GM18502 (cell line): ENCODE measurements around the gene USPL1.

Experiments used
- ATAC-seq: cut with Tn5 transposase; IDR thresholded peaks from one replicate; pipeline ENCODE4 v1.9.1; 2021; ENCODE audit warnings: mild to moderate bottlenecking; ENCODE audit not compliant: unreplicated experiment, poor library complexity

The USPL1 gene

GRCh38 chr13:30652746-30653386 is 35.1 kb downstream of the USPL1 start:
- ATAC-seq: no peak

- ATAC-seq: no peak
Measured at GRCh38 chr13:30654430-30654829, 36.7 kb downstream of the USPL1 start.

- ATAC-seq: no peak
Measured at GRCh38 chr13:30656178-30656577, 38.5 kb downstream of the USPL1 start.

- ATAC-seq: no peak
Measured at GRCh38 chr13:30659980-30660379, 42.3 kb downstream of the USPL1 start.

- no peak for ATAC-seq
Measured at GRCh38 chr13:30660796-30661195, 43.1 kb downstream of the USPL1 start.

- no peak for ATAC-seq
Measured at GRCh38 chr13:30664689-30665275, 47.1 kb downstream of the USPL1 start.

GRCh38 chr13:30665638-30666037 is 47.9 kb downstream of the USPL1 start:
- no peak for ATAC-seq

GRCh38 chr13:30666113-30666512 is 48.4 kb downstream of the USPL1 start:
- no peak for ATAC-seq

GRCh38 chr13:30667014-30667413 is 49.3 kb downstream of the USPL1 start:
- no peak for ATAC-seq

GRCh38 chr13:30668312-30668711 is 50.6 kb downstream of the USPL1 start:
- ATAC-seq: no peak

- no peak for ATAC-seq
Measured at GRCh38 chr13:30671271-30671815, 53.6 kb downstream of the USPL1 start.

- ATAC-seq: peak; percentile 90
Measured at GRCh38 chr13:30673669-30674521, 56.2 kb downstream of the USPL1 start.

GRCh38 chr13:30675717-30676116 is 58.0 kb downstream of the USPL1 start:
- no peak for ATAC-seq

- ATAC-seq: no peak
Measured at GRCh38 chr13:30676672-30677071, 59.0 kb downstream of the USPL1 start.

GRCh38 chr13:30679483-30680330 is 62.0 kb downstream of the USPL1 start:
- no peak for ATAC-seq

GRCh38 chr13:30681843-30682242 is 64.1 kb downstream of the USPL1 start:
- ATAC-seq: no peak

- no peak for ATAC-seq
Measured at GRCh38 chr13:30685320-30685859, 67.7 kb downstream of the USPL1 start.

GRCh38 chr13:30685987-30686386 is 68.3 kb downstream of the USPL1 start:
- ATAC-seq: no peak

GRCh38 chr13:30687601-30688000 is 69.9 kb downstream of the USPL1 start:
- ATAC-seq: no peak

- ATAC-seq: no peak
Measured at GRCh38 chr13:30689752-30690151, 72.0 kb downstream of the USPL1 start.
